T47D (cell line): ENCODE data around the gene CPEB3.
A peak's percentile ranks its signal among the peaks of the same experiment; 100 is the strongest.
"Not testable (repeated sequence)": the region's sequence is repeated elsewhere in the genome, so short reads cannot be mapped to it uniquely, and the experiment has no call there.

Source experiments
- DNase-seq, 2 experiments: peaks; one replicate each; pipeline versions ENCODE4 v3.0.0 to v3.0.0-alpha.2; 2011 to 2012; ENCODE audit warnings: low read depth in 1 of 2, low spot score in 1 of 2
- JUND ChIP-seq: IDR thresholded peaks from 2 replicates; pipeline ENCODE4 v1.6.1; 2012; ENCODE audit warnings: low read depth
- in situ Hi-C: cut with HindIII; loops from 2 replicates; pipeline ENCODE4 v1.10.0; 2016; ENCODE audit warnings: low sequenced_read_pairs, low pct_unique_long_range_greater_than_20kb

The CPEB3 gene

GRCh38 chr10:92180399-92180798 lies 110.5 kb downstream of the CPEB3 start:
- TF ChIP-seq JUND = no peak
- no peak for DNase-seq
- in situ Hi-C loops = no loop called here

- no peak for TF ChIP-seq JUND
- DNase-seq = no peak
- in situ Hi-C loops = no loop called here
Observed at GRCh38 chr10:92177546-92177945, 113.3 kb downstream of the CPEB3 start.

- in situ Hi-C loops = no loop called here
- no peak for TF ChIP-seq JUND
- DNase-seq = no peak
Observed at GRCh38 chr10:92175164-92175563, 115.7 kb downstream of the CPEB3 start.

GRCh38 chr10:92173996-92174395 lies 116.9 kb downstream of the CPEB3 start:
- in situ Hi-C loops = no loop called here
- no peak for DNase-seq
- no peak for TF ChIP-seq JUND

GRCh38 chr10:92164036-92164696 lies 126.7 kb downstream of the CPEB3 start:
- TF ChIP-seq JUND = no peak
- no peak for DNase-seq
- in situ Hi-C loops = no loop called here

GRCh38 chr10:92162541-92162940 lies 128.3 kb downstream of the CPEB3 start:
- DNase-seq = no peak
- in situ Hi-C loops = no loop called here
- TF ChIP-seq JUND = no peak

- in situ Hi-C loops = no loop called here
- TF ChIP-seq JUND = no peak
- peak in 1 of 2 experiments; percentile 55 for DNase-seq
Observed at GRCh38 chr10:92156874-92157773, 133.8 kb downstream of the CPEB3 start.

GRCh38 chr10:92150823-92151222 lies 140.1 kb downstream of the CPEB3 start:
- no peak for DNase-seq
- no peak for TF ChIP-seq JUND
- in situ Hi-C loops = no loop called here

GRCh38 chr10:92149261-92149660 lies 141.6 kb downstream of the CPEB3 start:
- TF ChIP-seq JUND = no peak
- no peak for DNase-seq
- in situ Hi-C loops = no loop called here

GRCh38 chr10:92146781-92147180 lies 144.1 kb downstream of the CPEB3 start:
- in situ Hi-C loops = no loop called here
- no peak for TF ChIP-seq JUND
- DNase-seq = no peak

GRCh38 chr10:92146107-92146506 lies 144.8 kb downstream of the CPEB3 start:
- TF ChIP-seq JUND = no peak

GRCh38 chr10:92142949-92143348 lies 147.9 kb downstream of the CPEB3 start:
- in situ Hi-C loops = no loop called here
- no peak for DNase-seq
- no peak for TF ChIP-seq JUND

More at GRCh38 chr10:92146107-92146506, 144.8 kb downstream of the CPEB3 start:
- in situ Hi-C loops = no loop called here
- DNase-seq = no peak

GRCh38 chr10:92142512-92142911 lies 148.4 kb downstream of the CPEB3 start:
- peak in 1 of 2 experiments; percentile 30 for DNase-seq
- no peak for TF ChIP-seq JUND
- in situ Hi-C loops = no loop called here

GRCh38 chr10:92141147-92141546 lies 149.7 kb downstream of the CPEB3 start:
- DNase-seq, in situ Hi-C loops: not testable (repeated sequence)

GRCh38 chr10:92134049-92134448 lies 156.8 kb downstream of the CPEB3 start:
- DNase-seq, in situ Hi-C loops: not testable (repeated sequence)
